Adipose tissue (tissue), 3 donors: ENCODE data around the gene VIM. TPM values are rescaled to one million over a fixed set of nuclear protein-coding genes. Genes with fewer than 3 reads are reported as not detected.
"Not testable (repeated sequence)": the region's sequence is repeated elsewhere in the genome, so short reads cannot be mapped to it uniquely, and the experiment has no call there.

Source experiments
- H3K27ac ChIP-seq: one replicate; pipeline ENCODE4 v1.5.1; 2013; ENCODE audit warnings: low read depth, low read length
- WGBS, 3 donors: extraction: QIAGEN DNeasy Blood & Tissue Kit; methylation state at CpG; one replicate each; pipeline ENCODE4 v1.1.7; 2013; 5-methylcytosine and 5-hydroxymethylcytosine counted together
- polyA plus RNA-seq, 3 donors: library from polyadenylated mRNA; stranded (reverse); fragments of 200-250 nt; gene quantifications; one replicate each; pipeline ENCODE4 v1.2.3, GENCODE V29; 2013
- donor health status: healthy with polysubstance abuse.
- donor health status: Bipolar disorder and iron deficiency.
- donor health status: healthy.

Gene VIM
- polyA plus RNA-seq, 3 donors = 348 to 3,997 (median 2,261) TPM

GRCh38 chr10:17241611-17242333 is 13.7 kb downstream of the VIM start:
- H3K27ac ChIP-seq = no peak overlapping the region
- WGBS, 3 donors = 81 to 94% (median 88%) methylated on average over 5 of the region's 5 CpGs

GRCh38 chr10:17244700-17245365 is 16.8 kb downstream of the VIM start:
- H3K27ac ChIP-seq = no peak overlapping the region

GRCh38 chr10:17247210-17247609 is 19.2 kb downstream of the VIM start:
- 73 to 88% (median 86%) methylated on average over 1 of the region's 1 CpG for WGBS, 3 donors
- no peak overlapping the region for H3K27ac ChIP-seq

GRCh38 chr10:17248964-17249363 is 20.9 kb downstream of the VIM start:
- WGBS, 3 donors = 61 to 89% (median 83%) methylated on average over 1 of the region's 1 CpG
- H3K27ac ChIP-seq = no peak overlapping the region

- 39 to 73% (median 69%) methylated on average over 4 of the region's 4 CpGs for WGBS, 3 donors
- H3K27ac ChIP-seq = no peak overlapping the region
These were observed 21.8 kb downstream of the VIM start for GRCh38 chr10:17249820-17250219.

- 93 to 96% (median 95%) methylated on average over 2 of the region's 2 CpGs for WGBS, 3 donors
- no peak overlapping the region for H3K27ac ChIP-seq
These were observed 22.7 kb downstream of the VIM start for GRCh38 chr10:17250736-17251135.

- WGBS, 3 donors = 62 to 93% (median 89%) methylated on average over 2 of the region's 2 CpGs
- not testable (repeated sequence) for H3K27ac ChIP-seq
These were observed 26.6 kb downstream of the VIM start for GRCh38 chr10:17254543-17255050.

GRCh38 chr10:17255512-17255911 is 27.5 kb downstream of the VIM start:
- H3K27ac ChIP-seq = no peak overlapping the region
- WGBS, 3 donors = 46 to 79% (median 72%) methylated on average over 3 of the region's 3 CpGs

- WGBS, 3 donors = 72 to 88% (median 74%) methylated on average over 1 of the region's 1 CpG
- no peak overlapping the region for H3K27ac ChIP-seq
These were observed 28.0 kb downstream of the VIM start for GRCh38 chr10:17256051-17256450.

GRCh38 chr10:17256627-17257026 is 28.6 kb downstream of the VIM start:
- 55 to 78% (median 71%) methylated on average over 5 of the region's 5 CpGs for WGBS, 3 donors
- no peak overlapping the region for H3K27ac ChIP-seq

GRCh38 chr10:17257466-17258321 is 29.7 kb downstream of the VIM start:
- 7 to 12% (median 11%) methylated on average over 8 of the region's 8 CpGs for WGBS, 3 donors
- H3K27ac ChIP-seq = no peak overlapping the region

- no peak overlapping the region for H3K27ac ChIP-seq
- WGBS, 3 donors = 81 to 95% (median 93%) methylated on average over 4 of the region's 4 CpGs
These were observed 34.5 kb downstream of the VIM start for GRCh38 chr10:17262502-17262901.

GRCh38 chr10:17263580-17263979 is 35.5 kb downstream of the VIM start:
- WGBS, 3 donors = 85 to 91% (median 90%) methylated on average over 8 of the region's 8 CpGs
- H3K27ac ChIP-seq = no peak overlapping the region

GRCh38 chr10:17265468-17265867 is 37.4 kb downstream of the VIM start:
- no peak overlapping the region for H3K27ac ChIP-seq
- WGBS, 3 donors = 47 to 82% (median 79%) methylated on average over 2 of the region's 2 CpGs

- H3K27ac ChIP-seq = not testable (repeated sequence)
- WGBS, 3 donors = 85 to 94% (median 93%) methylated on average over 6 of the region's 6 CpGs
These were observed 38.5 kb downstream of the VIM start for GRCh38 chr10:17266549-17266948.

GRCh38 chr10:17272648-17273047 is 44.6 kb downstream of the VIM start:
- no peak overlapping the region for H3K27ac ChIP-seq
- WGBS, 3 donors = 88 to 94% (median 91%) methylated on average over 12 of the region's 12 CpGs

GRCh38 chr10:17273403-17273802 is 45.4 kb downstream of the VIM start:
- H3K27ac ChIP-seq = no peak overlapping the region
- WGBS, 3 donors = 71 to 79% (median 71%) methylated on average over 2 of the region's 2 CpGs

- 74 to 90% (median 82%) methylated on average over 9 of the region's 9 CpGs for WGBS, 3 donors
- no peak overlapping the region for H3K27ac ChIP-seq
These were observed 48.8 kb downstream of the VIM start for GRCh38 chr10:17276756-17277424.
